ENCODE data around the gene CTLA4. TPM values are rescaled to one million over a fixed set of nuclear protein-coding genes. Genes with fewer than 3 reads are reported as not detected.
A peak's percentile ranks its signal among the peaks of the same experiment; 100 is the strongest.

The CTLA4 gene
- total RNA-seq, 1 experiment from 2014 or later = not detected

GRCh38 chr2:203905656-203906055, 38.1 kb downstream of the CTLA4 start:
- Histone ChIP-seq H3K27me3 (ENCODE audit: low read length) (no peaks in the 10 kb centered on the region), H3K79me2 (ENCODE audit: low read length) (no peaks in the 10 kb centered on the region), H3K4me2 (ENCODE audit: low read length) (no peak overlapping the region), H2AFZ (ENCODE audit: low read length) (no peak overlapping the region), H3K27ac (ENCODE audit: low read length) (no peak overlapping the region), H3K9me3 (ENCODE audit: low read length) (peaks cover 7% of the 10 kb centered on the region), H3K4me3 (ENCODE audit: low read length) (no peak overlapping the region), H4K20me1 (ENCODE audit: low read length) (no peaks in the 10 kb centered on the region), H3K4me1 (ENCODE audit: insufficient read depth, low read length) (peaks cover 11% of the 10 kb centered on the region; the same call in 1 of the 2 replicates), H3K36me3 (ENCODE audit: low read depth, low read length) (no peaks in the 10 kb centered on the region), H3F3A (ENCODE audit: low read length, unreplicated experiment) (no peaks in the 10 kb centered on the region), H3K9ac (ENCODE audit: low read length) (no peak overlapping the region), H3K9me2 (replicated peaks; ENCODE audit: low read length) (no peaks in the 10 kb centered on the region)
- CTCF ChIA-PET = no interaction called here
- TF ChIP-seq, protein P1, sequence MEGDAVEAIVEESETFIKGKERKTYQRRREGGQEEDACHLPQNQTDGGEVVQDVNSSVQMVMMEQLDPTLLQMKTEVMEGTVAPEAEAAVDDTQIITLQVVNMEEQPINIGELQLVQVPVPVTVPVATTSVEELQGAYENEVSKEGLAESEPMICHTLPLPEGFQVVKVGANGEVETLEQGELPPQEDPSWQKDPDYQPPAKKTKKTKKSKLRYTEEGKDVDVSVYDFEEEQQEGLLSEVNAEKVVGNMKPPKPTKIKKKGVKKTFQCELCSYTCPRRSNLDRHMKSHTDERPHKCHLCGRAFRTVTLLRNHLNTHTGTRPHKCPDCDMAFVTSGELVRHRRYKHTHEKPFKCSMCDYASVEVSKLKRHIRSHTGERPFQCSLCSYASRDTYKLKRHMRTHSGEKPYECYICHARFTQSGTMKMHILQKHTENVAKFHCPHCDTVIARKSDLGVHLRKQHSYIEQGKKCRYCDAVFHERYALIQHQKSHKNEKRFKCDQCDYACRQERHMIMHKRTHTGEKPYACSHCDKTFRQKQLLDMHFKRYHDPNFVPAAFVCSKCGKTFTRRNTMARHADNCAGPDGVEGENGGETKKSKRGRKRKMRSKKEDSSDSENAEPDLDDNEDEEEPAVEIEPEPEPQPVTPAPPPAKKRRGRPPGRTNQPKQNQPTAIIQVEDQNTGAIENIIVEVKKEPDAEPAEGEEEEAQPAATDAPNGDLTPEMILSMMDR (conservative IDR thresholded peaks at IDR 0.05; ENCODE audit: low read depth, low read length) = no peak
- TF ChIP-seq EZH2 (IDR thresholded peaks at IDR 0.05; ENCODE audit: low read length, unreplicated experiment) = no peak
- no peak for TF ChIP-seq EZH2phosphoT487 (IDR thresholded peaks at IDR 0.05; ENCODE audit: borderline replicate concordance, low read length)
- BruUV-seq (replicated peaks) = no TSS peak
- intact Hi-C loops (cut with micrococcal nuclease) = loop anchor here (5.0 to 10.0 kb wide), 3 partner anchors 48 to 1068 kb away; no protein-coding TSS in a partner anchor
- DNase-seq = no peak
- ATAC-seq = no peak
- POLR2A ChIA-PET (ENCODE audit: unreplicated experiment) = no interaction called here

GRCh38 chr2:203908066-203908796, 40.7 kb downstream of the CTLA4 start:
- ATAC-seq = no peak
- Histone ChIP-seq H3K9ac (ENCODE audit: low read length) (no peak overlapping the region), H3K4me1 (ENCODE audit: insufficient read depth, low read length) (peaks cover 11% of the 10 kb centered on the region; the same call in 1 of the 2 replicates), H3K36me3 (ENCODE audit: low read depth, low read length) (no peaks in the 10 kb centered on the region), H3K4me3 (ENCODE audit: low read length) (no peak overlapping the region), H3K79me2 (ENCODE audit: low read length) (no peaks in the 10 kb centered on the region), H2AFZ (ENCODE audit: low read length) (no peak overlapping the region), H3K27ac (ENCODE audit: low read length) (no peak overlapping the region), H3K9me2 (replicated peaks; ENCODE audit: low read length) (no peaks in the 10 kb centered on the region), H4K20me1 (ENCODE audit: low read length) (no peaks in the 10 kb centered on the region), H3K27me3 (ENCODE audit: low read length) (no peaks in the 10 kb centered on the region), H3K4me2 (ENCODE audit: low read length) (no peak overlapping the region), H3F3A (ENCODE audit: low read length, unreplicated experiment) (no peaks in the 10 kb centered on the region), H3K9me3 (ENCODE audit: low read length) (no peaks in the 10 kb centered on the region)
- ChIA-PET CTCF (no interaction called here), POLR2A (ENCODE audit: unreplicated experiment) (no interaction called here)
- BruUV-seq (replicated peaks) = no TSS peak
- TF ChIP-seq EZH2phosphoT487 (IDR thresholded peaks at IDR 0.05; ENCODE audit: borderline replicate concordance, low read length) (no peak), EZH2 (IDR thresholded peaks at IDR 0.05; ENCODE audit: low read length, unreplicated experiment) (no peak)
- TF ChIP-seq, protein P1 (conservative IDR thresholded peaks at IDR 0.05; ENCODE audit: low read depth, low read length) = no peak
- intact Hi-C loops (cut with micrococcal nuclease) = loop anchor here (5.0 to 10.0 kb wide), 3 partner anchors 51 to 1071 kb away; no protein-coding TSS in a partner anchor
- DNase-seq = no peak

- no peaks in the 10 kb centered on the region for H3K79me2 ChIP-seq (ENCODE audit: low read length)
- peak overlapping the region; percentile 74; the same call in 1 of the 2 replicates for H3K4me2 ChIP-seq (ENCODE audit: low read length)
- H3K9ac ChIP-seq (ENCODE audit: low read length) = no peak overlapping the region
- H3K36me3 ChIP-seq (ENCODE audit: low read depth, low read length) = no peaks in the 10 kb centered on the region
- ChIA-PET CTCF (interaction anchor here (0.6 kb wide), 1 partner anchor 41 kb away, joined by 4 read pairs; the partner anchor contains the start of gene CTLA4), POLR2A (ENCODE audit: unreplicated experiment) (no interaction called here)
- TF ChIP-seq EZH2 (IDR thresholded peaks at IDR 0.05; ENCODE audit: low read length, unreplicated experiment) (no peak), EZH2phosphoT487 (IDR thresholded peaks at IDR 0.05; ENCODE audit: borderline replicate concordance, low read length) (no peak)
- TF ChIP-seq, protein P1 (conservative IDR thresholded peaks at IDR 0.05; ENCODE audit: low read depth, low read length) = no peak
- H4K20me1 ChIP-seq (ENCODE audit: low read length) = no peaks in the 10 kb centered on the region
- no TSS peak for BruUV-seq (replicated peaks)
- no peaks in the 10 kb centered on the region for H3F3A ChIP-seq (ENCODE audit: low read length, unreplicated experiment)
- H3K9me3 ChIP-seq (ENCODE audit: low read length) = no peaks in the 10 kb centered on the region
- H3K4me3 ChIP-seq (ENCODE audit: low read length) = no peak overlapping the region
- no peaks in the 10 kb centered on the region for H3K27me3 ChIP-seq (ENCODE audit: low read length)
- no peaks in the 10 kb centered on the region for H3K9me2 ChIP-seq (replicated peaks; ENCODE audit: low read length)
- ATAC-seq (0 out of 2 replicates have a peak, but pooled peaks have one; percentile 6), DNase-seq (no peak)
- intact Hi-C loops (cut with micrococcal nuclease) = loop anchor here (1.0 to 10.0 kb wide), 7 partner anchors 34 to 1071 kb away; no protein-coding TSS in a partner anchor
- H3K4me1 ChIP-seq (ENCODE audit: insufficient read depth, low read length) = peaks cover 11% of the 10 kb centered on the region; the same call in 1 of the 2 replicates
- H3K27ac ChIP-seq (ENCODE audit: low read length) = no peak overlapping the region
- peak overlapping the region; percentile 86 for H2AFZ ChIP-seq (ENCODE audit: low read length)
Observed at GRCh38 chr2:203908797-203909185, 41.2 kb downstream of the CTLA4 start.
